OCI-LY7 (cell line): Measurements from ENCODE around the gene LGALS1. TPM values are rescaled to one million over a fixed set of nuclear protein-coding genes. Genes with fewer than 3 reads are reported as not detected.

Experiments used
- BruUV-seq: library from RNA; stranded (reverse); fragments of 400-500 nt; replicated peaks from 2 replicates; lab custom pipeline; 2021; lab: Mats Ljungman, UMichigan
- CTCF ChIA-PET: fragments of 300-600 bp; sonication (Branson Sonifier 250); formaldehyde crosslinking; loops from one replicate; lab custom pipeline; 2022; ENCODE audit warnings: antibody characterized with exemption; ENCODE audit not compliant: unreplicated experiment; lab: Charles Lee
- POLR2A ChIA-PET: fragments of 300-600 bp; sonication (Branson Sonifier 250); formaldehyde crosslinking; loops from one replicate; lab custom pipeline; 2022; ENCODE audit warnings: antibody characterized with exemption; lab: Charles Lee
- DNase-seq: peaks from one replicate; pipeline ENCODE4 v3.0.0-alpha.2; 2015; ENCODE audit warnings: low spot score
- H2AFZ ChIP-seq: fragments of 200-600 bp; sonication (generic), shearing (Covaris generic); 2 replicates; pipeline ENCODE4 v1.6.1; 2014; ENCODE audit warnings: mild to moderate bottlenecking, antibody characterized with exemption, low read length, moderate library complexity
- H3K27ac ChIP-seq: fragments of 200-600 bp; sonication (generic); 2 replicates; pipeline ENCODE4 v1.5.1; 2014; ENCODE audit warnings: mixed run types, low read depth, mild to moderate bottlenecking, moderate library complexity, low read length, inconsistent platforms; ENCODE audit not compliant: poor library complexity, severe bottlenecking
- H3K36me3 ChIP-seq: fragments of 200-600 bp; sonication (generic); 2 replicates; pipeline ENCODE4 v1.6.1; 2014; ENCODE audit warnings: mild to moderate bottlenecking, antibody characterized with exemption, low read length, moderate library complexity, mixed read lengths; ENCODE audit not compliant: insufficient read depth
- H3K4me1 ChIP-seq: fragments of 200-600 bp; sonication (generic); 2 replicates; pipeline ENCODE4 v1.5.1; 2014; ENCODE audit warnings: mild to moderate bottlenecking, low read length; ENCODE audit not compliant: insufficient read depth, poor library complexity, severe bottlenecking
- H3K4me2 ChIP-seq: fragments of 200-600 bp; sonication (generic); 2 replicates; pipeline ENCODE4 v1.6.1; 2014; ENCODE audit warnings: mild to moderate bottlenecking, low read length
- H3K4me3 ChIP-seq: fragments of 200-600 bp; sonication (generic); 2 replicates; pipeline ENCODE4 v1.5.1; 2014; ENCODE audit warnings: mild to moderate bottlenecking, low read depth, low read length; ENCODE audit not compliant: poor library complexity, severe bottlenecking
- H3K79me2 ChIP-seq: fragments of 200-600 bp; sonication (generic); 2 replicates; pipeline ENCODE4 v1.6.1; 2016; ENCODE audit warnings: low read depth, mild to moderate bottlenecking, low read length, moderate library complexity, mixed read lengths; ENCODE audit not compliant: insufficient read depth
- H3K9me2 ChIP-seq: fragments of 200-600 bp; sonication (generic); 2 replicates; pipeline ENCODE4 v1.6.1; 2016; ENCODE audit warnings: mild to moderate bottlenecking, low read length, mixed read lengths; ENCODE audit not compliant: insufficient read depth
- H3K9me3 ChIP-seq: fragments of 200-600 bp; sonication (generic); 2 replicates; pipeline ENCODE4 v1.6.1; 2014; ENCODE audit warnings: mild to moderate bottlenecking, mixed run types, low read length, mixed read lengths
- H4K20me1 ChIP-seq: fragments of 200-600 bp; sonication (generic); 2 replicates; pipeline ENCODE4 v1.6.1; 2014; ENCODE audit warnings: mild to moderate bottlenecking, antibody characterized with exemption, low read length, moderate library complexity, mixed read lengths; ENCODE audit not compliant: insufficient read depth
- EZH2phosphoT487 ChIP-seq: fragments of 200-600 bp; sonication (generic); IDR thresholded peaks from 2 replicates; pipeline ENCODE4 v1.6.1; 2018; ENCODE audit warnings: low read depth, borderline replicate concordance, mild to moderate bottlenecking, mixed run types, antibody characterized with exemption, low read length, moderate library complexity, mixed read lengths
- intact Hi-C: fragments of 100-400 bp; cut with micrococcal nuclease; formaldehyde crosslinking; loops from one replicate; pipeline ENCODE4 v1.10.0; 2022; ENCODE audit not compliant: unreplicated experiment
- total RNA-seq, 2 experiments: library from RNA; depleted of rRNA in 1 of 2; stranded (reverse); fragments of >200 nt in 1 of 2; shearing (Covaris generic) in 1 of 2; gene quantifications; 2 replicates each; pipeline ENCODE4 v1.2.3, GENCODE V29; 2014 to 2022
- TF ChIP-seq, protein P1 (sequence below): fragments of 200-600 bp; sonication (generic); conservative IDR thresholded peaks from 2 replicates; pipeline ENCODE4 v1.5.1; 2014; ENCODE audit warnings: mild to moderate bottlenecking, antibody characterized with exemption, low read length, moderate library complexity, mixed read lengths

Gene LGALS1
- total RNA-seq, 2 experiments from 2014 or later: 57.3 to 93.1 TPM

DNA sequence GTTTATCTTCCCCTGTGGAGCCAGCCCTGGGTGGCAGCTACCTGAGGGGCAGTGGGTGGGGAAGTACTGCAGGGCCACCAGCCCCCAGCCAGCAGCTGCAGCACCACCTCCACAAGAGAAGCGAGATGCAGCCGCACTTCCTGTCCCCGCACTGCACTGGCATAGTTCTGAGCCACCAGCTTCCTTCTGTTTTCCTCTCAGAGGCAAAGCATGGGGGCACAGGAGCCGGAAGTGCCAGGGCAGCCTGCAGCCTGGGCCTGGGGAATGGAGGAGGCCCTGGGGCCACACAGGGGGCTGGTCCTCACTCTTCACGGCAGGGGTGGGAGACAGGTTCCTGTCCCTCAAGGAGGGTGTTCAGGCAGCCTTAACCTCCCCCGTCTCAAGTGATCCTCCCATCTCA is 47.9 kb upstream of the LGALS1 start:
- ChIA-PET CTCF (no interaction called here), POLR2A (interaction anchor here (0.5 to 1.2 kb wide), 9 partner anchors 9 to 67 kb away, joined by 3 to 6 read pairs (median 4); partner anchors contain the start of genes GGA1 and PDXP)
- Histone ChIP-seq H3K9me2 (no peaks in the 10 kb centered on the region), H2AFZ (no peak overlapping the region), H3K9me3 (no peaks in the 10 kb centered on the region), H3K79me2 (no peaks in the 10 kb centered on the region), H3K27ac (peak overlapping the region; percentile 82), H3K4me1 (peaks cover 42% of the 10 kb centered on the region), H3K4me3 (peak overlapping the region; percentile 30), H4K20me1 (no peaks in the 10 kb centered on the region), H3K4me2 (peak overlapping the region; percentile 63), H3K36me3 (peaks cover 84% of the 10 kb centered on the region; the same call in 1 of the 2 replicates)
- BruUV-seq: no TSS peak
- peak; percentile 81 for DNase-seq
- TF ChIP-seq, protein P1, sequence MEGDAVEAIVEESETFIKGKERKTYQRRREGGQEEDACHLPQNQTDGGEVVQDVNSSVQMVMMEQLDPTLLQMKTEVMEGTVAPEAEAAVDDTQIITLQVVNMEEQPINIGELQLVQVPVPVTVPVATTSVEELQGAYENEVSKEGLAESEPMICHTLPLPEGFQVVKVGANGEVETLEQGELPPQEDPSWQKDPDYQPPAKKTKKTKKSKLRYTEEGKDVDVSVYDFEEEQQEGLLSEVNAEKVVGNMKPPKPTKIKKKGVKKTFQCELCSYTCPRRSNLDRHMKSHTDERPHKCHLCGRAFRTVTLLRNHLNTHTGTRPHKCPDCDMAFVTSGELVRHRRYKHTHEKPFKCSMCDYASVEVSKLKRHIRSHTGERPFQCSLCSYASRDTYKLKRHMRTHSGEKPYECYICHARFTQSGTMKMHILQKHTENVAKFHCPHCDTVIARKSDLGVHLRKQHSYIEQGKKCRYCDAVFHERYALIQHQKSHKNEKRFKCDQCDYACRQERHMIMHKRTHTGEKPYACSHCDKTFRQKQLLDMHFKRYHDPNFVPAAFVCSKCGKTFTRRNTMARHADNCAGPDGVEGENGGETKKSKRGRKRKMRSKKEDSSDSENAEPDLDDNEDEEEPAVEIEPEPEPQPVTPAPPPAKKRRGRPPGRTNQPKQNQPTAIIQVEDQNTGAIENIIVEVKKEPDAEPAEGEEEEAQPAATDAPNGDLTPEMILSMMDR: no peak
- no peak for TF ChIP-seq EZH2phosphoT487
- intact Hi-C loops: no loop called here

DNA sequence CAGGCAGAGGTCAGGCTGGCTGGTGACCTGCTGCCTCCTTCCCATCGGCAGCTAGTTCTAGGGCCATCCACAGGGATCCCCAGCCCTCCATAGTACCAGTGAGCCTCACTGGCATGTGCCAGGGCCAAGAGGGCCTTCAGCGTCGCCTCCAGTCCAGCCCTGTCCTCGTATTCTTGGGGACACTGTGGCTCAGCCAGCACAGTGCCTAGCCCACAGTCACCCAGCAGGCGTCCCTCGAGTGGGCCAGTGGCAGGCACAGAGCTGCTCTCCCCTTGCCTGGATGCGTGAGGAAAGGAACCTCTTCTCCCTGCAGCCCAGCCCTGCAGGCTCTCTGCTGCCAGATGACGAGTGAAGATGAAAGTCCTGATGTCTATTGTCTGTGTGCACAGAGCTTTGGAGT is 46.6 kb upstream of the LGALS1 start:
- POLR2A ChIA-PET: no interaction called here

DNA sequence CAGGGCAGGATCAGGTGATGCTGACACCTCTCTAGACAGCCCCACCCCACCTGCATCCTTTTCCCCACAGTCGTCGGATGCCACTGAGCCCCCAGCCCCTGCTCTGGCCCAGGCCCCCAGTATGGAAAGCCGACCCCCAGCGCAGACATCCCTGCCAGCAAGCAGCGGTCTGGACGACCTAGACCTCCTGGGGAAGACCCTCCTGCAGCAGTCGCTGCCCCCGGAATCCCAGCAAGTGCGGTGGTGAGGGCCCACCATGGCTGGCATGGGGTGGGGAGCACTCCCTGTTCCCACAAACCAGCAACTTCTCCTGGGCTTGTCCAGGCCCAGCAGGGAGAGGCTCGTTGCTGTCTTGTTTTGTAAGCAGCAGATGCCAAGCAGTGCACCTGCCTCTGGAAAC is 45.5 kb upstream of the LGALS1 start:
- Histone ChIP-seq H3K4me1 (peaks cover 53% of the 10 kb centered on the region), H3K27ac (no peak overlapping the region)

More for the DNA sequence above, 46.6 kb upstream of the LGALS1 start:
- Histone ChIP-seq H4K20me1 (no peaks in the 10 kb centered on the region), H3K27ac (no peak overlapping the region), H3K4me3 (no peak overlapping the region), H3K36me3 (peaks cover 77% of the 10 kb centered on the region; the same call in 1 of the 2 replicates), H3K79me2 (no peaks in the 10 kb centered on the region), H3K4me2 (no peak overlapping the region), H3K9me3 (no peaks in the 10 kb centered on the region), H3K4me1 (peaks cover 48% of the 10 kb centered on the region), H2AFZ (no peak overlapping the region), H3K9me2 (no peaks in the 10 kb centered on the region)
- no peak for DNase-seq
- intact Hi-C loops: no loop called here
- no TSS peak for BruUV-seq
- no peak for TF ChIP-seq EZH2phosphoT487
- TF ChIP-seq, protein P1: no peak
- CTCF ChIA-PET: no interaction called here

More for the DNA sequence above, 45.5 kb upstream of the LGALS1 start:
- DNase-seq: no peak
- Histone ChIP-seq H3K79me2 (no peaks in the 10 kb centered on the region), H3K9me2 (no peaks in the 10 kb centered on the region), H3K4me3 (no peak overlapping the region), H2AFZ (no peak overlapping the region), H3K9me3 (no peaks in the 10 kb centered on the region), H3K36me3 (peaks cover 67% of the 10 kb centered on the region; the same call in 1 of the 2 replicates), H3K4me2 (no peak overlapping the region), H4K20me1 (no peaks in the 10 kb centered on the region)
- no TSS peak for BruUV-seq
- intact Hi-C loops: no loop called here
- ChIA-PET POLR2A (no interaction called here), CTCF (no interaction called here)
- TF ChIP-seq, protein P1: no peak
- no peak for TF ChIP-seq EZH2phosphoT487
